GM21423 (cell line): ENCODE data around the gene ALG12.

ENCODE experiments used
- ATAC-seq: cut with Tn5 transposase; IDR thresholded peaks from one replicate; pipeline ENCODE4 v1.9.1; 2021; ENCODE audit warnings: mild to moderate bottlenecking, moderate library complexity; ENCODE audit not compliant: unreplicated experiment

The ALG12 gene

DNA sequence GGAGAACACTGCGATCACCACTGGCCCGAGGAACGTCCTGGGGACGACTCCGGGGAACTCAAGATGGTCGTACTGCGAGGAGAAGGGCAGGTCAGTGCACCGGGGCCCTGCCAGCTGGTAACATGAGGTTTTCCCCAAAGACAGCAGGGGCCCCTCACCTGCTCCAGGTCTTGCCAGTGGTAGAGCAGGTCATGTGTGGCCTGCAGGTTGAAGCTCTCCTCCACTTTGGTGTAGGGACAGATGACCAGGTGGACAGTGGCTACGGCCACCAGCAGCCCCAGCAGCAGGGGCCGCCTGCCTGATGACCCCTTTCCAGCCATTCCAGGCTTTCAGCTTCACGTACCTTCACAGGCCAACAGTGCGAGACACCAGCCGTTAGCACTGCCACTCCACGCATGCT, 4.8 kb downstream of the ALG12 start:
- ATAC-seq: no peak

DNA sequence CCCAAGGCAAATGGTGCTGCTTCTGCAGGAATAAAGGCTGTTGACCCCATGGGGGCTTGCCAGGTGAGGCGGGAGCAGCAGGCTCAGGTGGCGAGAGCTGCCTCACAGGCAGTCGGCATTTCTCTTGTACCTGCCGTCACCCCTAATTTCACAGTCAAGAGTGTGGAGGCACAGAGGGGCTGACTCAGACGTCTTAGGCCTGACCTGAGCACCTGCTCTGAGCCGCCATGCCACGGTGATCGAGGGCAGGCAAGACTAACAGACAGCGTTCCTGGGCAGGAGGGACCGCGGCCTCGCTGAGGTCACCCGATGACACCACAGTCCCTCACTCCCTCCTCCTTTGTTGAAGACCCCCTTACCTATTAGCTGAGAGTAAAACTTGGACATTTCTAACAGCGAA, 5.2 kb downstream of the ALG12 start:
- no peak for ATAC-seq

DNA sequence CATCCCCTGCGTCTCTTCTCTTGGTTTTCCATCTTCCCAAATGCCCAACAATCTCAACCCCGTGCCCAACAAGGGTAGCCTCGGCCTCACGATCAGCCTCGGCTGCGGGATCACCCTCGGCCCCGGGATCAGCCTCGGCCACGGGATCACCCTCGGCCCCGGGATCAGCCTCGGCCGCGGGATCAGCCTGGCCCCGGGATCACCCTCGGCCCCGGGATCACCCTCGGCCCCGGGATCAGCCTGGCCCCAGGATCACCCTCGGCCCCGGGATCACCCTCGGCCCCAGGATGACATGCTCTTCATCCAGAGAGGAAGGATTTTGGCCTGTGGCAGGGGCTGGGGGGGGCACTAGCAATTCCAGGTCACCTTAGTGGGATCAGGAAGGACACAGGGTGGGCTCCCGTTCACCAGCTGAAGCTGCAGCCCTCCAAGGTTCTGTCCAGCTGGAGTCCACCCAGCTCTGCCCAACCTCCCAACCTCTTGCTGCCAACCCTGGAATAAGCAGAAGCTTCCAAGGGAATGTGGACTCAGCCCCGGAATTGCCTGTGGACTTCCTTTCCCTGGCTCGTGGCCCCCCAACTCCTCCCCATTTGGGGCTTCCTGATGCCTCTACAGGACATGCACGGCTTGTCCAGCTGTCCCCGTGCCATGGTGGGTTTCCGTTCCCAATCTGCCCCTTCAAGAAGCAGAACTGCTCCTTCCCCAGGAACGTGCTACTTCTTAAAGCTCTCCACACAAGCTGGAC, 6.2 kb downstream of the ALG12 start:
- ATAC-seq: no peak

DNA sequence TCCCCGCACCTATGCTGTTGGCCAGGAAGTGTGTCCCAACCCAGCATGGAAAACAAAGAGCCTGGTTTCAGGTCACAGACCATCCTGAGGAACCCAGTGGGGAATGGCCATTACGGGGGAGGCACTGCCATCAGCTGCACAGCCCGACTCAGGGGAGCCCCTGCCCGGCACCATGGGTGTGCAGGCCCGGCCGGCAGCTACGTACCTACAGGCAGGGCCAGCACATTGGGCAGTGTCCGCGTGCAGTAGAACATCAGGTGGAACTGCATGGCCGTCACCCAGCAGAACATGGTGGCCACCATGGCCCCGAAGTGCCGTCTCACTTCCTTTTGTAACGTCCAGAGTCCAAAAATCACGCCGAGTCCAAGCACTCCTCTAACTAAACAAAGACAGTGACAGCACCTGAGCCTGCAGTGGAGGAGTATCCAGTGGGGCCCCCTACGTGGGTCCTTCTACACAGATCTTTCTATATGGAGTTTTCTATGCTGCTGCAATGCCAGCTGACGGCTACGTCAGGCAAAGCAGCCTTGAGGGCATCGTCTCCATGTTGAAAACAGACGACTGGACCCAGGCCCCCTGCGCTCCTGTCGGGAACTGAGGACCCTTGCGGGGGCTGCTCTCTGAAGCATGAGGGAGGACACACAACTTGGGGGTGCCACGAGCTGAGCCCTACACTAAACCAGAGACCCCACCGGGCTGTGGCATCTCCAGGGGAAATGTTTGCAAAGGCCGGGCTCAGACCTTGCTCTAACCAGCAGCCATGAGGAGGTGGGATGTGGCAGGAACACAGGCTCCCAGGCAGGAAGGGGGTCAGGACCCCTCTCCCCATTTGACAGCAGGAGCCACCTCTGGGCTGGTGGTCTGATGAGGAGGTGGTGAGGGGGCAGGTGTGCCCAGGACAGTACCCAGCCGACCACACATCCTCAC, 7.7 kb downstream of the ALG12 start:
- no peak for ATAC-seq

DNA sequence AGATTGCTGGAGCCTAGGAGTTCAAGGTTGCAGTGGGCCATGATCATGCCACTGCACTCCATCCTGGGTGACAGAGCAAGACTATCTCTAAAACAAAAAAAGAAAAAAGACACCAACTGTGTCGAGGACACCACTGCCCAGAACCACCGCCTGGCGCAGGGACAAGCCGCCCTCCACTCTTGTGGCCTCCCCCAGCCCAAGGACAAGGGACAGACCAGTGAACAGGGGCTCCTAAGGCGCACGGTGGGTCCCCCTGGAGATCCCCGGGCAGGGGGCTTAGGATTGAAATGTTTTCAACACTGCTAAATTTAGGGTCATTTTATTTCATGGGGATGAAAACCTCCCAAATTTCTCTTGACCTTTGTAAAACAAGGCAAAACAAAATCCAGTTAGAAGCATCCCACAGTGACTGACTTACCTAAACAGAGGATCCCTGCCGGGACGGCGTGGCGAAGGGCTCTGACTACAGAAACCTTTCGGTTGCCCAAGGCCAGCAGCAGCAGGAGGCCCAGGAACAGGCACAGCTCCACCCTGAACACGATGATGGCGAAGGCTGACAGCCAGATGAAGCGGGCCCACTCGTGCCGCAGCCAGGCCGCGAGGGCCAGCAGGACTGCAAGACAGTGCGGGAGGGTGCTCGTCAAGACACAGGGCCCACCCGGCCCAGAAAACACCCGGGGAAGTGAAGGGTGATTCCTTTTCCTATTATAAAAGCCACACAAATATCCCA, 8.6 kb downstream of the ALG12 start:
- no peak for ATAC-seq

DNA sequence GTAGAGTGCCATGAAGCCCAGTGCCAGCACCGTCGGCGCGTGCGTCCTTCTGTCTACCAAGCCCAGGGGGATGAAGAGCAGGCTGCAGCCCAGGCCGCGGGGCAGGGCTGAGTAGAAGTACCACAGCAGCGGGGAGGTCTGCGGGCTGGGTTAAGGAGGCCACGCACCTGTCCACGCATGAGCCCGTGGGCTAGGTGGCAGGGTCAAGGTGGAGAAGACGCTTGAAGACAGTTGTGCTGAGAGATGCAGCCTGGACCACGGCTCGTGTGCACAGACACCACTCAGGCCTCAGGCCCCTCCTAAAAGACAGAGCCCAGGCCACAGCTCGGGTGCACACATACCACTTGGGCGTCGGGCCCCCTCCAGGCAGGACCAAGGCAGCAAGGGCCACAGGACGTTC, 10.4 kb downstream of the ALG12 start:
- ATAC-seq: no peak

DNA sequence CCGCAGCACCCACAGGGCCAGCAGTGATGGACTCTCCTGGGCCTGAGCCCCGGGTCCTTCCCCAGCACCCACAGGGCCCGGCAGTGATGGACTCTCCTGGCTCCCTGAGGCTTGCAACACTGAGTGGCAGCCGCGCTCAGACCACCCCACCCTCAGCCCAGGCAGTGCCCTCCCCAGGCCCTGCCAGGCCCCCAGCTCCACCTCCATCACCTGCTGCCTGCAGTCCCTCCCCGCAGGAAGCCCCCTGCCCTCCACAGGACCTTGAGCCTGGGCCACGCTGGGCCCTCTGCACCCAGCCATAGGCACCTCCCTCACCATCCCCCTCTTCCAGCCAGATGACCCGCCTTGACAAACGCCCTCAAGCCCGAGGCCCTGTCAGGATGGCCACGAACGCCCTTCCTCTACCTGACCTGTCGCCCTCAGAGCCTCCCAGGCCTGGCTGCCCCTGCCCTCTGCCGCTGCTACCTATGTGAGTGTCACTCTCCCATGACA, 11.4 kb downstream of the ALG12 start:
- ATAC-seq: no peak

DNA sequence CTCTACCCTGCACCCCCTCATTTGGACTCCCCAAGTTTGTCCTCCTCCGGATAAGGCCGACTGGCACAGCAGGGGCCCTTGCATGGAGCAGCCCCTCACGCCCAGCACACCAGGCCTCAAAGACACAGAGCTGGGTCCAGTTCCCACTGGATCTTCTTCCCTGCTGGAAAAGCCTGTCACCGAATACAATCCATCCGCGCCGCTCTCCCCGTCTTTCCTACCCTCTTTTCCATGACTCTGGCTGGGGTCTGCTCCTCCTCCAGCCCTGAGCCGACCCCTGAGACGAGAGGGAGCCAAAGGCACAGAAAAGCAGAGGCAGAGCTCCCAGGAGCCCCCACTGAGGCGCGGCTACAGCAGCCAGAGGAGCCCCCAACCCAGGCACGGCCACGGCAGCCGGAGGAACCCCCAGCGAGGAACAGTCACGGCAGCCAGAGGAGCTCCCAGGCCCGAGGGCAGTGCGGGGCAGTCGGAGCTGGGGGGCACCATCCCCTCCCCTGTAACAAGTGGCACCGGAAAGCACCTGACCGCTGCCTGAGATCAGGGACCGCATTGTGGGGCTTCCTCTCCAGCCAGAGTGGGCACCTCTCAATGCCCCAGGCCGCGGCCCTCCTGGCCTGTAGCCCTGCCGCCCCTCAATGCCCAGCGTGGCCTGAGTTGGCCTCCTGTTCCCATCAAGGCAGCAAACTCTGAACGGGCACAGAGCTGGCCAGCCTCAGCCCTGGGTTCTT, 12.0 kb downstream of the ALG12 start:
- no peak for ATAC-seq

DNA sequence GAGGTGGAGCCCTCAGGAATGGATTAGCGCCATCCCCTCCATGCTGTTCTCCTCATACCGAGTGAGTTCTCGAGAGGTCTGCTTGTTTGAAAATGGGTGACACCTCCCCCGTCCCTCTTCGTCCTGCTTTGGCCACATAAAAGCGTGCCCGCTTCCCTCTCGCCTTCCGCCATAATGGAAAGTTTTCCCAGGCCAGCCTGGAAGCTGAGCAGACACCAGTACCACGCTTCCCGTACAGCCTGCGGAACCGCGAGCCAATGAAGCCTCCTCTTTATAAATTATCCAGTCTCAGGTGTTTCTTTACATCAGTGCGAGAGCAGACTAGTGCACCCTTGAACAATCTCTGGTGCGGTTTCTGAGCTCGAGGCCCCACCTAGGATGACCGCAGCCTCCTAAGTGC, 12.8 kb downstream of the ALG12 start:
- ATAC-seq: no peak

DNA sequence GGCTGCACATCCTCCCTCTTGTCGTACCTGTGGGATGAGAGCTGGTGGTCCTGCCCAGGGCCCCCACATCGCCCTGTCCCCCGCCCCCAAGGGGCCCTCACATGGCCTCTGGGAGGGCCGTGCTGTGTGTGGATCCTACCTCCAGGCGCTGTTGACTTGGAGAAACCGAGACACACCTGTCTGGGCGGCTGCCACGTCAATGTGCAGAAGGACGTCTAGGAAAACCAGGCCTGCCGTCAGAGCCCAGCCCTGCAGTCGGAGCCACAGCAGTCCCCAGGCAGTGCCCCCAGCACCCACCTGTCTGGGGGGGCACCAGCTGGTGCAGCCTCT, 14.2 kb downstream of the ALG12 start:
- ATAC-seq: no peak

DNA sequence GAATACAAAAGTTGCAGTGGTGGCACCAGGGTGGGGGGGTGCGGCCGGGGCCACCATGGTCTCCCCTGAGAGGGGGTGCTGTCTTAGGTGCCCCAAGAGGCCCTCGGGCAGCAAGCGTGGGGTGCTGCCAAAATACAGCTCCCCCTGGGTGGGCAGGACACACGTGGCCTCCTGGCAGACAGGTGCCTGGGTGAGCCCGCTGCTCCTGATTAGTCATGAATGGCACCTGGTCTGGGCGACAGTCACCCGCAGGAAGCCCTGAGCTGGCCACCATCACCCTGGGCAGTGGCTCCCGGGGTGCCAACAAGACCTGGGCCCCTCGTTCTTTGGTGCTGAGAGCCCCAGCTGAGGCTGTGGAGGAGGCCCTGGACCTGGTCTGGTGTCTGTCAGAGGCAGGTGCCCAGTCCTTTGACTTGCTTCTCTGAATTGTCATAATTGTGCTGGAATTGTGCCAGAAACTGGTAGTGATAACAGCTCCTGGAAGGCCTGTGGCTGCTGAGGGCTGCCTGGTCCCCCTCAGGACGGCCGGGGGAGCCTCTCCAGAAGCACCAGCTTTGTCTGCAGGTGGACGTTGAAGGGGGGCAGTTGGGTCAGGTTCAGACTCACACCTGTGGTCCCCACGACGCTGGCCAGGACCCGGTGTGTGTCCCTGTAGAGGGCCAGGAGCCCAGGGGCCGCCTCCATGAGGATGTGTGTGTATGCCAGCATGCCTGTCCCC, 14.8 kb downstream of the ALG12 start:
- ATAC-seq: no peak

DNA sequence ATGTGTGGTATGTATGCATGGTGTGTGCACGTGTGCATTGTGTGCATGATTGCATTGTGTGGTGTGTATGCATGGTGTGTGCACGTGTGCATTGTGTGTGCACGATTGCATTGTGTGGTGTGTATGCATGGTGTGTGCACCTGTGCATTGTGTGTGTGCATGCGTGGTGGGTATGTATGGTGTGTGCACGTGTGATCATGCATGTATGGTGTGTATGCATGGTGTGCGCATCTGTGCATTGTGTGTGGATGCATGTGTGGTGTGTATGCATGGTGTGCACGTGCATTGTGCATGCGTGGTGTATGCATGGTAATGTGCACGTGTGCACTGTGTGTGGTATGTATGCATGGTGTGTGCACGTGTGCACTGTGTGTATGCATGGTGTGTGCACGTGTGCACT, 16.8 kb downstream of the ALG12 start:
- no peak for ATAC-seq

DNA sequence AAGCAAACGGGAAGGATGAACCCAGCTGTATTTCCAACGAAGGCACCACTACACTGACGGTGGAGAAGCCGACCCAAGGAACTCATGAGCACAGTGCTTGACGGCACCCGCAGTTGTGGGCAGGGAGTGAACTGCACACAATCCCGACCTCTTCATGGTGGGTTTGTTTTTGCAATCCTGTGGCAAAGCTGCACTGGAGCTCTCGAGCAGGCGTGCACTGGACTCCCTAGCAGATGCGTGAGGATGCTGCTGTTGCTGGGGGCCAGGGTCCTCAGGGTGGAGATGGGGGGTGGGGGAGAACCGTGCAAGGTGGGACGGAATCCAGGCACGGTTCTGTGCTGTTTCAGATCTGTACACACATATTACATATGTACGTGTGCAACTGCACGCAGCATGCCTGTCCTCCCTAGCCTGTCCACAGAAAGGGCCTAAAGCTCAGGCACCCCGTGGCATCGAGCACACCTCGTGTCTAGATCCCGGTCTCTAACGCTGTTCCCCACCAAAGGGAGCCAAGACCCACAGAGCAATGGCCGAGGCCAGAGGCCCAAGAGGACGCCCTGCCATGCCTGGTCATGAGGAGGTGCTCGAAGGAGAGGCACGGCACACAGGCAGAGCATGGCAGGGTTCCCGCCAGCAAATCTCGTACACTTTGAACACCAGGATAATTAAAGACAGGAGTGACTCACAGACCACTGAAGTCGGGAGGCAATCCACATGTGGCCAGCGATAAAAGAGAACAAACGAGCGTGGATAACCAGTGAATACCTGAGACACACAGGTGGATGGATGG, 17.6 kb downstream of the ALG12 start:
- no peak for ATAC-seq

DNA sequence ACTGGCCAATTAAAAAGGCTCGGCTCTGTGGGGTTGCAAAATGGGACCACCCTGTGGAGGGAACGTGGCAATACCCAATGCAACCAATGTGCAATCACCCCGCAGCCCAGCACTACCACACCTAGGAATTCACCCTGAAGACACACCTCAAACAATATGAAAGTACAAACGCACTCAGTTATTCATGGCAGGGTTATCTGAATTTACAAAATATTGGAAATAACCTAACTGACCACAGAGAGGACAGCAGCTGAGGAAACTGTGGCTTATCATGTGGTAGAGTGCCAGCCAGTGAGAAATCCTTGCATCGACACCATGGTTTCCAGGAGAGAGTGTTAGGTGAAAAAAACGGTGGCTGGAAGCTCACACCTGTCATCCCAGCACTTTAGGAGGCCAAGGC, 18.7 kb downstream of the ALG12 start:
- ATAC-seq: no peak

DNA sequence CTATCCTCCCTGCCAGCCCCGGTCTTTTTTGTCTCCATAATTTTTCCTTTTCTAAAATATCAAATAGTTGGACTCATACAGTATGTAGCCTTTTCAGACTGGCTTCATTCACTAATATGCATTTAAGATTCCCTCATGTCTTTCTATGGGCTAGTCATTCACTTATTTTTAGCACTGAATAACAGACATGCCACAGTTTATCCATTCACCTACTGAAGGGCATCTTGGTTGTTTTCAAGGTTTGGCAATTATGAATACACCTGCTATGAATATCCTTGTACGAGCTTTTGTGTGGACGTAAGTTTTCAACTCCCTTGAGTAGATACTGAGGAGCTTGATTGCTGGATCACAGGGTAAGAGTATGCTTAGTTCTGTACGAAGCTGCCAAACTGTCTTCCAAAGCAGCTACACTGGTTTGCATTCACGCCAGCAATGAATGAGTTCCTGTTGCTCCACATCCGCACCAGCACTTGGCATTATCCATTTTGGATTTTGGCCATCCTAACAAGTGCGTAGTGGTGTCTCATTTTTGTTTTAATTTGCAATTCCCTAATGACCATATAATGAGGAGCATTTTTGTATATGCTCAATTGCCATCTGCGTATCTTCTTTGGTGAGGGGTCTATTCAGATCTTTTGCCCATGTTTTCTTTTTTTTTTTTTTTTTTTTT, 21.1 kb downstream of the ALG12 start:
- no peak for ATAC-seq

DNA sequence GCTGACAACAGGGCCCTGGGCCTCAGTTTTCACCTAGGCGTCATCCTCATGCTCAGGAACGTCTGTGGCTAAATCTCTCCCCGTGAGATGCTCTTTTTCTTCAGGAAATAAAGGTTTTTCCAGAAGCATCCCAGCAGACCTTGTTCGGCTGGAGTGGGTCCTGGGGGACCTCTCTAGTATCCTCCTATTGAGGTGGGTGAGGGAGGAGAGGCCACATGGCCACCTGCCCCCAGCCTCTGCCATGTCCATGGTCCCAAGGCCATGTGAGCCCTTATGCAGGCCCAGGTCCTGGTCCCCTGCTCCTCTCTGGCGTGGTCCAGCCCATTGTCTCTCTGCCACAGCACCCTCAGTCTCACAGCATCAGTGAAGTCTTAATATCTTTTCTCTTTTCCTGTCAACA, 22.0 kb downstream of the ALG12 start:
- ATAC-seq: no peak

DNA sequence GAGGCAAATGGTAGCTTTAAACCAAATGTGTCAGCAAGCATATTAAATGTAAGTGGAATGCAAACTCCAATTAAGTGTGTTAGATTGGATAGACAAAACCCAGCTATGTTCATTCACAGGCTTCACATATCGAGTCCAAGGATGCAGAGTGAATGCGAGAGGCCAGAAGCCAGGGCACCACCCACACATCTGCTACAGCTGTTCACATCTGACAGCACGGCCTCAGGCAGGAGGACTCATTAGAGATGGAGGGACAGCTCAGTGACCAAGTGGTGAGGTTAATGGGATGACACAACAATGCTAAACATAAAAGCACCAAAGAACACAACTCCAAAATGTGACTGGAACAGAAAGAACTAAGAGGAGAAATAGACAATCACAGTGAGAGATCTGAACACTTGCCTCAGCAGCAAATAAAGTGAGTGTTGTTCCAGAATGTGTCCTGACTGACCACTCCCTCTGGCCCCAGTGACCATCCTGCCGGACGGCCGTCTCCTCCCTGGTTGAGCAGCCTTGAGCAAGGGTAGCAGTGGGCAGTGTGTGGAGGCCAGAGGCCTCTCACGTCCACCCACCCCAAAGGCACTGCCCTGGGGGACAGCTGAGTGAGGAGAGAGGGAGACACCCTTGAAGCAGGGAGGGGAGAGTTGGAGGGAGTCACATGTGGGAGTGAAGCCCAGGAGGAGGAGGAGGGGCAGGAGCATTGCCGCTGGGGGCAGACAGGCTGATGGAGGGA, 23.8 kb downstream of the ALG12 start:
- no peak for ATAC-seq

DNA sequence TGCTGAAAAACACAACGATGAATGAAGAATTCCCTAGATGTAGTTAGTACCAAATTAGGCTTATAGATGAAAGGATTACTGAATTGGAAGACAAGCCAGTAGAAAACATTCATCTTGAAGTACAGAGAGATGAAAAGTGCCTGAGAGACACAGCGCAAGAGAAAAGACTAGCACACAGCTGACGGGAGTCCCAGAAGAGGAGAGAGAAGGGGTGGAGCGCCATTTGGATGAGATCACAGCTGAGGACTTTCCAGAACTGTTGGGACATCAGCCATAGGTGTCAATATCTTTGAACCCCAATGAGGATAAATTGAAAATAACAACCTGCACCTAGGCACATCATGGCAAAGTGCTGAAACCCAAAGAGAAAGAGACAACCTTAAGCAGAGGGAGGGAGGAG, 25.2 kb downstream of the ALG12 start:
- no peak for ATAC-seq
